WTC11 (cell line): Measurements from ENCODE around the gene PPP1R12A. TPM values are rescaled to one million over a fixed set of nuclear protein-coding genes. Genes with fewer than 3 reads are reported as not detected.

Experiments used
- ATAC-seq: fragments of 200-7000 bp; cut with Tn5 transposase; 2 replicates; pipeline ENCODE4 v1.10.0; 2021; ENCODE audit warnings: mild to moderate bottlenecking, moderate library complexity
- CTCF ChIA-PET: fragments of 300-600 bp; sonication (Branson Sonifier 250); formaldehyde crosslinking; loops from one replicate; lab custom pipeline; 2021; ENCODE audit warnings: antibody characterized with exemption; lab: Charles Lee
- POLR2A ChIA-PET: fragments of 350-600 bp; sonication (Branson Sonifier 250); formaldehyde crosslinking; loops from one replicate; lab custom pipeline; 2021; ENCODE audit warnings: antibody characterized with exemption; lab: Charles Lee
- DNase-seq: peaks from one replicate; pipeline ENCODE4 v3.0.0; 2021; ENCODE audit warnings: low spot score
- H3K27ac Mint-ChIP-seq: 2 replicates; pipeline ENCODE4 v1.8.0; 2021; ENCODE audit warnings: mixed read lengths
- H3K27me3 Mint-ChIP-seq: 2 replicates; pipeline ENCODE4 v1.8.0; 2021; ENCODE audit warnings: low read depth, mild to moderate bottlenecking, moderate library complexity, mixed read lengths
- H3K36me3 Mint-ChIP-seq: 2 replicates; pipeline ENCODE4 v1.8.0; 2021; ENCODE audit warnings: mixed read lengths
- H3K4me1 Mint-ChIP-seq: 2 replicates; pipeline ENCODE4 v1.8.0; 2022; ENCODE audit warnings: mixed read lengths
- H3K4me3 Mint-ChIP-seq: 2 replicates; pipeline ENCODE4 v1.8.0; 2021; ENCODE audit warnings: mild to moderate bottlenecking, moderate library complexity, mixed read lengths
- H3K9me3 Mint-ChIP-seq: 2 replicates; pipeline ENCODE4 v1.8.0; 2021; ENCODE audit warnings: mixed read lengths
- ARID4B ChIP-seq: sonication (generic); formaldehyde crosslinking; IDR thresholded peaks from 2 replicates; pipeline ENCODE4 v1.8.0; 2023; ENCODE audit warnings: missing genetic modification reagents, mild to moderate bottlenecking, borderline replicate concordance
- ATF1 ChIP-seq: sonication (generic); formaldehyde crosslinking; IDR thresholded peaks from 2 replicates; pipeline ENCODE4 v1.8.1; 2023; ENCODE audit warnings: mild to moderate bottlenecking, moderate library complexity, missing genetic modification reagents
- CBFB ChIP-seq: sonication (generic); formaldehyde crosslinking; IDR thresholded peaks from 2 replicates; pipeline ENCODE4 v1.8.1; 2022; ENCODE audit warnings: mild to moderate bottlenecking, low read depth, missing genetic modification reagents
- CREM ChIP-seq: sonication (generic); formaldehyde crosslinking; IDR thresholded peaks from 2 replicates; pipeline ENCODE4 v1.8.1; 2022; ENCODE audit warnings: mild to moderate bottlenecking, missing genetic modification reagents, moderate library complexity
- GRHL2 ChIP-seq: fragments of 250-450 bp; sonication (Bioruptor Pico); IDR thresholded peaks from 2 replicates; pipeline ENCODE4 v1.8.0; 2022; ENCODE audit warnings: mild to moderate bottlenecking, moderate library complexity; ENCODE audit not compliant: insufficient replicate concordance, severe bottlenecking
- MYBL2 ChIP-seq: sonication (generic); formaldehyde crosslinking; IDR thresholded peaks from 2 replicates; pipeline ENCODE4 v1.8.1; 2023; ENCODE audit warnings: mild to moderate bottlenecking, moderate library complexity, missing genetic modification reagents
- NR2C2 ChIP-seq: sonication (generic); formaldehyde crosslinking; IDR thresholded peaks from 2 replicates; pipeline ENCODE4 v1.8.0; 2022; ENCODE audit warnings: mild to moderate bottlenecking, missing genetic modification reagents
- NR3C1 ChIP-seq: sonication (generic); formaldehyde crosslinking; conservative IDR thresholded peaks from 2 replicates; pipeline ENCODE4 v1.8.1; 2023; ENCODE audit warnings: low read depth, mild to moderate bottlenecking, missing genetic modification reagents
- PREB ChIP-seq: sonication (generic); formaldehyde crosslinking; IDR thresholded peaks from 2 replicates; pipeline ENCODE4 v1.8.1; 2022; ENCODE audit warnings: mild to moderate bottlenecking, missing genetic modification reagents, moderate library complexity, borderline replicate concordance
- PRRX2 ChIP-seq: fragments of 250-450 bp; sonication (Bioruptor Pico); IDR thresholded peaks from 2 replicates; pipeline ENCODE4 v1.8.0; 2021; ENCODE audit warnings: mild to moderate bottlenecking
- SMAD3 ChIP-seq: sonication (generic); formaldehyde crosslinking; IDR thresholded peaks from 2 replicates; pipeline ENCODE4 v1.8.0; 2022; ENCODE audit warnings: missing genetic modification reagents, mild to moderate bottlenecking, borderline replicate concordance
- SMAD4 ChIP-seq: sonication (generic); formaldehyde crosslinking; IDR thresholded peaks from 2 replicates; pipeline ENCODE4 v1.8.0; 2022; ENCODE audit warnings: mild to moderate bottlenecking, missing genetic modification reagents
- TCF7 ChIP-seq: sonication (generic); formaldehyde crosslinking; IDR thresholded peaks from 2 replicates; pipeline ENCODE4 v1.8.0; 2022; ENCODE audit warnings: mild to moderate bottlenecking, low read depth, missing genetic modification reagents, moderate library complexity
- TEAD1 ChIP-seq: sonication (generic); formaldehyde crosslinking; IDR thresholded peaks from 2 replicates; pipeline ENCODE4 v1.8.0; 2022; ENCODE audit warnings: mild to moderate bottlenecking, missing genetic modification reagents
- ZMAT4 ChIP-seq: fragments of 250-450 bp; sonication (Bioruptor Pico); IDR thresholded peaks from 2 replicates; pipeline ENCODE4 v1.9.0; 2021; ENCODE audit warnings: mild to moderate bottlenecking
- ZNF121 ChIP-seq: sonication (generic); formaldehyde crosslinking; IDR thresholded peaks from 2 replicates; pipeline ENCODE4 v1.8.0; 2023; ENCODE audit warnings: missing genetic modification reagents
- ZNF263 ChIP-seq: sonication (generic); formaldehyde crosslinking; IDR thresholded peaks from 2 replicates; pipeline ENCODE4 v1.8.1; 2022; ENCODE audit warnings: low read depth, mild to moderate bottlenecking, moderate library complexity, missing genetic modification reagents
- ZNF281 ChIP-seq: sonication (generic); formaldehyde crosslinking; IDR thresholded peaks from 2 replicates; pipeline ENCODE4 v1.8.0; 2023; ENCODE audit warnings: mild to moderate bottlenecking, missing genetic modification reagents
- total RNA-seq: library from RNA; stranded (reverse); gene quantifications from 3 replicates; pipeline ENCODE4 v1.2.3, GENCODE V29; 2021
- TF ChIP-seq, protein P1 (sequence below): sonication (generic); formaldehyde crosslinking; IDR thresholded peaks from 2 replicates; pipeline ENCODE4 v1.8.1; 2023; ENCODE audit warnings: mild to moderate bottlenecking, missing genetic modification reagents

PPP1R12A gene
- total RNA-seq, 1 experiment from 2014 or later: 83.8 TPM

GRCh38 chr12:79782172-79782900, 152.6 kb downstream of the PPP1R12A start:
- peaks cover 39% of the 10 kb centered on the region for H3K4me1 Mint-ChIP-seq
- DNase-seq: no peak
- peaks cover 15% of the 10 kb centered on the region for H3K36me3 Mint-ChIP-seq
- H3K27ac Mint-ChIP-seq: peak overlapping the region; percentile 68
- no peaks in the 10 kb centered on the region for H3K27me3 Mint-ChIP-seq
- TF ChIP-seq NR2C2 (CRISPR knock-in tag) (no peak), CREM (CRISPR knock-in tag) (no peak), TEAD1 (no peak), ATF1 (CRISPR knock-in tag) (no peak), ZNF263 (no peak), GRHL2 (CRISPR knock-in tag) (no peak), NR3C1 (CRISPR knock-in tag) (no peak), MYBL2 (CRISPR knock-in tag) (no peak), SMAD4 (CRISPR knock-in tag) (no peak), ZMAT4 (CRISPR knock-in tag) (no peak)
- TF ChIP-seq, protein P1, sequence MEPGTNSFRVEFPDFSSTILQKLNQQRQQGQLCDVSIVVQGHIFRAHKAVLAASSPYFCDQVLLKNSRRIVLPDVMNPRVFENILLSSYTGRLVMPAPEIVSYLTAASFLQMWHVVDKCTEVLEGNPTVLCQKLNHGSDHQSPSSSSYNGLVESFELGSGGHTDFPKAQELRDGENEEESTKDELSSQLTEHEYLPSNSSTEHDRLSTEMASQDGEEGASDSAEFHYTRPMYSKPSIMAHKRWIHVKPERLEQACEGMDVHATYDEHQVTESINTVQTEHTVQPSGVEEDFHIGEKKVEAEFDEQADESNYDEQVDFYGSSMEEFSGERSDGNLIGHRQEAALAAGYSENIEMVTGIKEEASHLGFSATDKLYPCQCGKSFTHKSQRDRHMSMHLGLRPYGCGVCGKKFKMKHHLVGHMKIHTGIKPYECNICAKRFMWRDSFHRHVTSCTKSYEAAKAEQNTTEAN (CRISPR knock-in tag): no peak
- no peaks in the 10 kb centered on the region for H3K9me3 Mint-ChIP-seq
- ATAC-seq: no peak
- H3K4me3 Mint-ChIP-seq: no peak overlapping the region
- POLR2A ChIA-PET: no interaction called here
- CTCF ChIA-PET: interaction anchor here (0.9 kb wide), 1 partner anchor 12 kb away, joined by 3 read pairs; no protein-coding TSS in a partner anchor

GRCh38 chr12:79778802-79779448, 156.0 kb downstream of the PPP1R12A start:
- no peak overlapping the region for H3K27ac Mint-ChIP-seq
- no peaks in the 10 kb centered on the region for H3K9me3 Mint-ChIP-seq
- peaks cover 11% of the 10 kb centered on the region for H3K4me1 Mint-ChIP-seq
- peaks cover 13% of the 10 kb centered on the region for H3K36me3 Mint-ChIP-seq
- DNase-seq: no peak
- ChIA-PET CTCF (interaction anchor here (1.1 kb wide), 1 partner anchor 40 kb away, joined by 3 read pairs; no protein-coding TSS in a partner anchor), POLR2A (no interaction called here)
- no peaks in the 10 kb centered on the region for H3K27me3 Mint-ChIP-seq
- ATAC-seq: no peak
- no peak overlapping the region for H3K4me3 Mint-ChIP-seq
- TF ChIP-seq ZNF281 (CRISPR knock-in tag) (no peak), SMAD3 (CRISPR knock-in tag) (no peak), ZNF121 (no peak), MYBL2 (CRISPR knock-in tag) (no peak), PREB (no peak), TCF7 (CRISPR knock-in tag) (no peak), PRRX2 (CRISPR knock-in tag) (no peak), ARID4B (CRISPR knock-in tag) (no peak), CBFB (CRISPR knock-in tag) (no peak), ZMAT4 (CRISPR knock-in tag) (no peak), CREM (CRISPR knock-in tag) (no peak)
- TF ChIP-seq, protein P1 (CRISPR knock-in tag): no peak
